HUES6 (cell line): ENCODE data around the gene DNAJC19.
"Not testable (repeated sequence)": the region's sequence is repeated elsewhere in the genome, so short reads cannot be mapped to it uniquely, and the experiment has no call there.

ENCODE experiments used
- H3K27ac ChIP-seq: 2 replicates; pipeline ENCODE4 v1.7.0; 2013; ENCODE audit warnings: low read depth, mild to moderate bottlenecking, low read length, inconsistent platforms
- H3K27me3 ChIP-seq: 2 replicates; pipeline ENCODE4 v1.6.1; 2013; ENCODE audit warnings: low read length; ENCODE audit not compliant: control insufficient read depth, insufficient read depth
- H3K36me3 ChIP-seq: 2 replicates; pipeline ENCODE4 v1.6.1; 2013; ENCODE audit warnings: low read length; ENCODE audit not compliant: control insufficient read depth, insufficient read depth
- H3K4me1 ChIP-seq: 2 replicates; pipeline ENCODE4 v1.6.1; 2013; ENCODE audit warnings: low read length; ENCODE audit not compliant: control insufficient read depth, insufficient read depth
- H3K4me3 ChIP-seq: 2 replicates; pipeline ENCODE4 v1.5.1; 2013; ENCODE audit warnings: low read depth, low read length
- H3K9ac ChIP-seq: one replicate; pipeline ENCODE4 v1.6.1; 2013; ENCODE audit warnings: mild to moderate bottlenecking, low read length
- H3K9me3 ChIP-seq: 2 replicates; pipeline ENCODE4 v1.6.1; 2013; ENCODE audit warnings: low read depth, low read length; ENCODE audit not compliant: control insufficient read depth, insufficient read depth

Gene DNAJC19

GRCh38 chr3:180990505-180990904, 969 bp upstream of the DNAJC19 start:
- H3K27ac ChIP-seq: no peak overlapping the region

GRCh38 chr3:180987344-180987743, 2.2 kb downstream of the DNAJC19 start:
- Histone ChIP-seq H3K4me3 (no peak overlapping the region), H3K9ac (no peak overlapping the region), H3K36me3 (peaks cover 39% of the 10 kb centered on the region), H3K4me1 (no peaks in the 10 kb centered on the region), H3K27me3 (no peaks in the 10 kb centered on the region), H3K9me3 (no peaks in the 10 kb centered on the region), H3K27ac (no peak overlapping the region)

More at GRCh38 chr3:180990505-180990904, 969 bp upstream of the DNAJC19 start:
- no peak overlapping the region for H3K9ac ChIP-seq
- H3K9me3 ChIP-seq: no peaks in the 10 kb centered on the region
- H3K36me3 ChIP-seq: peaks cover 19% of the 10 kb centered on the region
- no peaks in the 10 kb centered on the region for H3K27me3 ChIP-seq
- peak overlapping the region; percentile 91 for H3K4me3 ChIP-seq
- H3K4me1 ChIP-seq: no peaks in the 10 kb centered on the region

DNA sequence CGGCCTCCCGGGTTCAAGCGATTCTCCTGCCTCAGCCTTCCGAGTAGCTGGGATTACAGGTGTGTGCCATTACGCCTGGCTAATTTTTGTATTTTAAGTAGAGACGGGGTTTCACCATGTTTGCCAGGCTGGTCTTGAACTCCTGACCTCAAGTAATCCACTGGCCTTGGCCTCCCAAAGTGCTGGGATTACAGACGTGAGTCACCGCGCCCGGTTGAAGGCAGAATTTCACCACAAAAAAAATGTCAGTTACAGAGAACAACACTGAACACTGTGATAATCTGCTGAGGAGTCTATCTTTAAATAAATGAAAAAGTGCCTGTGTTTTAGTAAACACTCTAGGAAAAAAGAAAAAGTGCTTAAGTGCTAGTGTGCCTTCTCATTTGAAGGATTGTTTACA, 3.2 kb downstream of the DNAJC19 start:
- H3K27me3 ChIP-seq, H3K27ac ChIP-seq, H3K9me3 ChIP-seq, H3K4me3 ChIP-seq, H3K4me1 ChIP-seq, H3K9ac ChIP-seq: not testable (repeated sequence)
- peaks cover 42% of the 10 kb centered on the region for H3K36me3 ChIP-seq

GRCh38 chr3:180983136-180983535, 6.4 kb downstream of the DNAJC19 start:
- no peak overlapping the region for H3K9ac ChIP-seq
- no peaks in the 10 kb centered on the region for H3K27me3 ChIP-seq
- peaks cover 52% of the 10 kb centered on the region for H3K36me3 ChIP-seq
- no peak overlapping the region for H3K27ac ChIP-seq
- H3K4me1 ChIP-seq: no peaks in the 10 kb centered on the region
- H3K9me3 ChIP-seq: no peaks in the 10 kb centered on the region
- no peak overlapping the region for H3K4me3 ChIP-seq

- H3K9ac ChIP-seq: no peak overlapping the region
- H3K27ac ChIP-seq: no peak overlapping the region
- H3K4me1 ChIP-seq: no peaks in the 10 kb centered on the region
- no peaks in the 10 kb centered on the region for H3K9me3 ChIP-seq
- no peak overlapping the region for H3K4me3 ChIP-seq
- H3K36me3 ChIP-seq: peaks cover 55% of the 10 kb centered on the region
- no peaks in the 10 kb centered on the region for H3K27me3 ChIP-seq
These were observed 7.6 kb downstream of the DNAJC19 start for GRCh38 chr3:180981912-180982311.

DNA sequence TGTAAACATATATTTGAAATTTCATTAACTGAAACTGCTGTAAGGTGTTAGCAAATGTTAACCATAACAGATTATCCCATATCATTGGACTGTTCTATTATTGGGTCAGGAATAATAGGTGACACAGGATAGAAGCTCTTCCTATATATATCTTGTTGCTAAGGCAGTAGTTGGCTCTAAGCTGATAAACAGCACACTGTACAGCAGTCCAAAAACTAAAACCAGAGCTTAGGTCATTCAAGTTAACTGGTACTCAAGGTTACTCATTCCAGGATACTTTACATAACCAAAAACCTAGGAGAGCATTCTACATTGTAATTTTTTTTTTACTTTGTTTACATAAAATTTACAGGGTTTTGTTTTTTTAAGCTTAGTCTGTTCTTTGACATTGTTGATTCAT, 8.9 kb downstream of the DNAJC19 start:
- H3K36me3 ChIP-seq: peaks cover 55% of the 10 kb centered on the region
- H3K9me3 ChIP-seq: no peaks in the 10 kb centered on the region
- no peak overlapping the region for H3K4me3 ChIP-seq
- no peak overlapping the region for H3K9ac ChIP-seq
- H3K27ac ChIP-seq: no peak overlapping the region
- H3K27me3 ChIP-seq: no peaks in the 10 kb centered on the region
- no peaks in the 10 kb centered on the region for H3K4me1 ChIP-seq

DNA sequence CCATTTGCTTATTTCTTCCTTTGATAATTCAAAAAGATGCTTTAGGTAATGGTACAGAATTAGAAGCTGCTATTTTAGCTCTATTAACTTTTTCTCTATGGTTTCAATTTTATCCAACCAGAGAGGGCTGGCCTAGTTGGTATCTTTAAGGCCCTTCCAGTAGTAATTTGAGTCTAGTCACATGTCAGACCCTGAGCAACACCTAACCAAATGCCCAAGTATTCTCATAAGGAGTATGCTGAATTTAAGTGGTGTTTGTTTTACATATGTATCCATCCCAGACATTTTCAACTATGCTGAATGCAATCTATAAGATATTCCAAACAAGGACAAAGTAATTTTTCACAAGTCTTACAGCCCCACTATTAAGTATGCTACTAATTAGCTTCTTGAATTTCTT, 9.6 kb downstream of the DNAJC19 start:
- Histone ChIP-seq H3K27ac (no peak overlapping the region), H3K4me3 (no peak overlapping the region), H3K9me3 (no peaks in the 10 kb centered on the region), H3K9ac (no peak overlapping the region), H3K27me3 (no peaks in the 10 kb centered on the region), H3K36me3 (peaks cover 55% of the 10 kb centered on the region), H3K4me1 (no peaks in the 10 kb centered on the region)

DNA sequence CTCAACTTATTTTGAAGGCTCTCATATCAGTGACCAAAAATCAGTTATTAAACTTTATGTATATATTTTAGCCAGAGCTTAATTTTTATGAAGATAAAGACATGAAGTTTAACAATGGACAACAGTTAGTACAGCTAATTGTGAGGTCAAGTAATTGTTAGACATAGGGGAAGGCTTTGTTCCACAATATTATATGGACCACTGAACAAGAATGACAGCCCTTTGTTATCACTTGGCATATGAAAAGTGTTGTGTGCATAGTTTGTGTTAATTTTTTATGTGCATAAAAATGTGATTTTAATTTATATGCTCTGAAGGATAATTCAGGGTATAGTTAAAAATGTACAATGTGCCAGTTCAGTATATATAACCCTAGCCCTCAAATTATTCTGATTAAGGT, 12.0 kb downstream of the DNAJC19 start:
- H3K27me3 ChIP-seq: no peaks in the 10 kb centered on the region
- H3K9me3 ChIP-seq: no peaks in the 10 kb centered on the region
- no peak overlapping the region for H3K27ac ChIP-seq
- no peak overlapping the region for H3K4me3 ChIP-seq
- H3K36me3 ChIP-seq: peaks cover 59% of the 10 kb centered on the region
- no peaks in the 10 kb centered on the region for H3K4me1 ChIP-seq
- H3K9ac ChIP-seq: no peak overlapping the region

DNA sequence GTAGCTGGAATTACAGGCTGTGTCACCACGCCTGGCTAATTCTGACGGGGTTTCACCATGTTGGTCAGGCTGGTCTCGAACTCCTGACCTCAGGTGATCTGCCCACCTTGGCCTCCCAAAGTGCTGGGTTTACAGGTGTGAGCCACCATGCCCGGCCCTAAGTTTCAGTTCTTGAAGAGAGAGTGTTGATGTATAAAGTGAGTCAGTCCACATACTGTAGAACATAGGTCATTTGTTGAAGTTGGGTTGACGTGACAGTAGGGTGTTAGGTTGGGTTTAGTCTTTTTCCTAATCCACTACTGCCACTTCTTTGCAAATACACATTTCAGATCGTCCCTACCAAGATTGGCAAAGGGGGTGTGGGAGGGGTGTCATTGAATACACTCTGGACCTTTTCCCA, 15.2 kb downstream of the DNAJC19 start:
- H3K4me1 ChIP-seq: no peaks in the 10 kb centered on the region
- peaks cover 87% of the 10 kb centered on the region for H3K36me3 ChIP-seq
- H3K9me3 ChIP-seq: no peaks in the 10 kb centered on the region

DNA sequence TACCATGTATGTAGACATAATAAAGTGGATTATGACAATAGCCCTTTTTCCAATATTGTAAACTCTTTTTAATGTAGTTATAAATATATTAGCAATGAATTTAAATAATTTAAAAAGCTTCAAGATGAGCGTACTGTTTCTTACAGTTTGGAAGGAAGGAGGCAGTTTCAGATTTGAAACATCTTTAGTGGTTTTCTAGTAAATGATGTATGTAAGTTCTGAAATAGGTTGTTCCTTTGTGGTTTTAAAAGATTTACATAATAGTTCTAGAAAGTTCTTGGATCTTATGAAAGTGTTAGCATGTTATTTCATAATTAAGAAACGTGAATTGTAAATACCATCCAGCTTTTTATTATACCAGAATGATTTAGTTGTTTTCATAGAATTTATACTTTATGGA, 16.0 kb downstream of the DNAJC19 start:
- H3K27me3 ChIP-seq: no peaks in the 10 kb centered on the region
- peaks cover 88% of the 10 kb centered on the region for H3K36me3 ChIP-seq
- no peaks in the 10 kb centered on the region for H3K9me3 ChIP-seq
- H3K9ac ChIP-seq: no peak overlapping the region
- H3K27ac ChIP-seq: no peak overlapping the region
- no peaks in the 10 kb centered on the region for H3K4me1 ChIP-seq
- no peak overlapping the region for H3K4me3 ChIP-seq

More for the DNA sequence above, 15.2 kb downstream of the DNAJC19 start:
- no peak overlapping the region for H3K9ac ChIP-seq
- H3K27me3 ChIP-seq: no peaks in the 10 kb centered on the region
- no peak overlapping the region for H3K4me3 ChIP-seq
- no peak overlapping the region for H3K27ac ChIP-seq

DNA sequence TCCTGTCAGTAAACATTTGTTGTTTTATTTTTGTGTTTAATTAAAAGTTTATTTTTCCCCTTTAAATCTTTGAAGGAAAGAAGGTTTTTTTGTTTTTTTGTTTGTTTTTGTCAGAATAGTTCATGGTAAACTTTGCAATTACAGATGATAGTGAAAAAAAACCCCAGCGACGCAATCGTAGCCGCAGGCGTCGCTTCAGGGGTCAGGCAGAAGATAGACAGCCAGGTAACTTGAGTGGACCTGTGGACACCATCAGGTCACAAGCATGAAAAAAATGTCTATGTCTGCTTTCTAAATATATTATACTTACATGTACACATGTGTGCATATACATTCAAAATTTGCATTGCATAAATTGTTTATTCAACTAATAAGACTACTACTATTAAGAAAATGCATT, 18.6 kb downstream of the DNAJC19 start:
- H3K27ac ChIP-seq: no peak overlapping the region
- H3K36me3 ChIP-seq: peaks cover 92% of the 10 kb centered on the region
- no peaks in the 10 kb centered on the region for H3K4me1 ChIP-seq
- H3K9ac ChIP-seq: no peak overlapping the region
- H3K27me3 ChIP-seq: no peaks in the 10 kb centered on the region
- H3K4me3 ChIP-seq: no peak overlapping the region
- no peaks in the 10 kb centered on the region for H3K9me3 ChIP-seq

- Histone ChIP-seq H3K9me3 (no peaks in the 10 kb centered on the region), H3K27ac (no peak overlapping the region), H3K36me3 (peaks cover 99% of the 10 kb centered on the region)
These were observed 27.0 kb downstream of the DNAJC19 start for GRCh38 chr3:180962530-180962929.

More at GRCh38 chr3:180962530-180962929, 27.0 kb downstream of the DNAJC19 start:
- H3K27me3 ChIP-seq: no peaks in the 10 kb centered on the region
- no peaks in the 10 kb centered on the region for H3K4me1 ChIP-seq
- H3K4me3 ChIP-seq: no peak overlapping the region
- no peak overlapping the region for H3K9ac ChIP-seq
